ENCODE data around the gene PTPRS. TPM values are rescaled to one million over a fixed set of nuclear protein-coding genes. Genes with fewer than 3 reads are reported as not detected.

The PTPRS gene
- total and polyA plus RNA-seq, 2 of the 8 experiments (the other 6 are each of a cell fraction or from before 2014, with no cell fraction given): 96.8 to 223 TPM

- Histone ChIP-seq H3K79me1 (ENCODE audit: low read depth, low read length) (no peaks in the 10 kb centered on the region), H2AFZ (ENCODE audit: low read length) (peak overlapping the region; percentile 80), H3K36me3 (ENCODE audit: control insufficient read depth in 2 of 4, insufficient read depth in 4 of 4, low read length in 3 of 4) (no peaks in the 10 kb centered on the region), H3K79me2 (ENCODE audit: control insufficient read depth in 1 of 2, insufficient read depth in 2 of 2, low read length in 2 of 2) (no peaks in the 10 kb centered on the region), H3K56ac (replicated peaks; ENCODE audit: insufficient read length, low read depth, low read length) (no peak overlapping the region), H3K4me3 (ENCODE audit: extremely low read depth in 1 of 4, insufficient read depth in 2 of 4, low read depth in 3 of 4, low read length in 4 of 4) (peak overlapping the region in 1 of 4 experiments; percentile 16; a peak in 2 of 8 replicates), H2AK5ac (ENCODE audit: low read depth, low read length) (no peak overlapping the region), H2BK12ac (ENCODE audit: low read depth, low read length) (peak overlapping the region; percentile 80; the same call in 1 of the 2 replicates), H3K4me2 (ENCODE audit: insufficient read depth in 1 of 2, low read depth in 2 of 2, low read length in 2 of 2) (peak overlapping the region; percentile 46 to 73; a peak in 3 of 4 replicates), H4K20me1 (replicated peaks in 1 of 2; ENCODE audit: control insufficient read depth in 1 of 2, insufficient read depth in 2 of 2, low read length in 2 of 2) (no peaks in the 10 kb centered on the region), H2BK15ac (ENCODE audit: low read length) (no peak overlapping the region), H4K8ac (ENCODE audit: extremely low read depth, insufficient read depth, low read length) (peak overlapping the region; percentile 73; the same call in 1 of the 2 replicates), H3K18ac (ENCODE audit: extremely low read depth, low read length) (peak overlapping the region; percentile 64), H3K23ac (ENCODE audit: insufficient read length) (no peak overlapping the region), H3K4ac (replicated peaks; ENCODE audit: insufficient read length, low read depth, low read length) (peak overlapping the region; percentile 46), H4K5ac (ENCODE audit: insufficient read length, low read depth, low read length) (peak overlapping the region; percentile 39), H3K9ac (replicated peaks in 1 of 4; ENCODE audit: extremely low read depth in 1 of 4, low read depth in 3 of 4, low read length in 3 of 4) (peak overlapping the region in 3 of 4 experiments; percentile 82 to 88 (median 84); a peak in 6 of 7 replicates), H3K23me2 (ENCODE audit: low read depth, low read length) (no peaks in the 10 kb centered on the region), H2BK5ac (ENCODE audit: low read depth, low read length) (peak overlapping the region; percentile 99), H3K4me1 (replicated peaks in 1 of 4; ENCODE audit: control insufficient read depth in 3 of 4, insufficient read depth in 4 of 4, low read length in 3 of 4) (peaks cover 0 to 6% (median 2%) of the 10 kb centered on the region in 4 experiments; a peak in 2 of 7 replicates), H3K14ac (ENCODE audit: insufficient read length) (no peak overlapping the region), H3K27me3 (replicated peaks in 1 of 4; ENCODE audit: control insufficient read depth in 3 of 4, extremely low read depth in 1 of 4, insufficient read depth in 3 of 4, low read length in 3 of 4) (no peaks in the 10 kb centered on the region; a peak in 3 of 7 replicates), H3K9me3 (ENCODE audit: insufficient read depth in 2 of 2, low read depth in 1 of 2, low read length in 1 of 2) (no peaks in the 10 kb centered on the region), H2BK20ac (ENCODE audit: low read length) (peak overlapping the region; percentile 97; the same call in 1 of the 2 replicates), H3K27ac (ENCODE audit: low read depth, low read length) (peak overlapping the region; percentile 92), H4K91ac (replicated peaks; ENCODE audit: insufficient read length, low read length) (peak overlapping the region; percentile 86), H2BK120ac (replicated peaks; ENCODE audit: low read depth, low read length) (peak overlapping the region; percentile 62)
- 54% methylated on average over 8 of the region's 8 CpGs; no CpG with 5 or more reads in 1 of the 2 experiments for WGBS, 2 experiments (ENCODE audit: extremely low coverage in 1 of 2, insufficient coverage in 1 of 2, insufficient read length in 1 of 2, insufficient replicate concordance in 2 of 2, low coverage in 1 of 2, low lambda C conversion rate in 2 of 2, missing lambda C conversion rate in 1 of 2)
- FAIRE-seq (peak; percentile 81), DNase-seq (ENCODE audit: low read depth in 1 of 2, low spot score in 2 of 2) (no peak)
- CTCF ChIA-PET (ENCODE audit: partially characterized antibody): interaction anchor here (0.5 to 1.5 kb wide), 5 partner anchors 12 to 69 kb away, joined by 3 read pairs; no protein-coding TSS in a partner anchor
- POLR2A ChIA-PET (ENCODE audit: partially characterized antibody): interaction anchor here (0.6 to 3.4 kb wide), 24 partner anchors 9 to 307 kb away, joined by 3 to 36 read pairs (median 4); partner anchors contain the start of gene PTPRS
- no peak for TF ChIP-seq CBX8 (IDR thresholded peaks at IDR 0.05; ENCODE audit: borderline replicate concordance, low read depth, low read length)
- TF ChIP-seq RAD21 (IDR thresholded peaks at IDR 0.05 in 1 of 2, conservative IDR thresholded peaks at IDR 0.05 in 1 of 2; ENCODE audit: low read depth in 2 of 2, low read length in 2 of 2): no peak
- peak; percentile 76 to 99 for TF ChIP-seq POLR2A (IDR thresholded peaks at IDR 0.05; ENCODE audit: control extremely low read depth in 1 of 2, low read depth in 2 of 2, low read length in 2 of 2)
- TF ChIP-seq CHD2 (IDR thresholded peaks at IDR 0.05; ENCODE audit: low read length): no peak
- no peak for TF ChIP-seq SIN3A (conservative IDR thresholded peaks at IDR 0.05 in 1 of 2, IDR thresholded peaks at IDR 0.05 in 1 of 2; ENCODE audit: low read depth in 1 of 2, low read length in 2 of 2)
- no peak for TF ChIP-seq EGR1 (IDR thresholded peaks at IDR 0.05; ENCODE audit: borderline replicate concordance, low read depth, low read length)
- no peak for TF ChIP-seq CHD1 (IDR thresholded peaks at IDR 0.05; ENCODE audit: low read depth, low read length)
- no peak for TF ChIP-seq NANOG (IDR thresholded peaks at IDR 0.05; ENCODE audit: insufficient read depth, low read depth, low read length, poor library complexity, severe bottlenecking)
- TF ChIP-seq SIX5 (IDR thresholded peaks at IDR 0.05; ENCODE audit: low read depth, low read length): 0 out of 2 replicates have a peak, but pooled peaks have one; percentile 7
- TF ChIP-seq RBBP5 (IDR thresholded peaks at IDR 0.05; ENCODE audit: borderline replicate concordance, low read depth, low read length): no peak
- TF ChIP-seq NRF1 (IDR thresholded peaks at IDR 0.05; ENCODE audit: low read depth, low read length): no peak
- no peak for TF ChIP-seq GABPA (IDR thresholded peaks at IDR 0.05; ENCODE audit: borderline replicate concordance, insufficient read depth, low read length)
These were observed 11.7 kb upstream of the PTPRS start for GRCh38 chr19:5352229-5352763.

Data from H1 (cell line).